Neural cell (in vitro differentiated cells): ENCODE measurements around the gene HSF5. TPM values are rescaled to one million over a fixed set of nuclear protein-coding genes. Genes with fewer than 3 reads are reported as not detected.

Experiments
- H2AFZ ChIP-seq: fragments of 200-600, 300-800 bp; sonication (generic), shearing (Covaris generic); 2 replicates; pipeline ENCODE4 v1.6.0; 2014; ENCODE audit warnings: low read depth, mild to moderate bottlenecking, antibody characterized with exemption, low read length, moderate library complexity
- H3F3A ChIP-seq: fragments of 200-600 bp; shearing (Covaris generic); 2 replicates; pipeline ENCODE4 v1.6.1; 2016; ENCODE audit warnings: mild to moderate bottlenecking, moderate library complexity, mixed read lengths, antibody characterized with exemption, low read length; ENCODE audit not compliant: insufficient read depth, poor library complexity, severe bottlenecking
- H3K27ac ChIP-seq: fragments of 200-600, 300-800 bp; sonication (generic), shearing (Covaris generic); 2 replicates; pipeline ENCODE4 v1.5.1; 2014; ENCODE audit warnings: mild to moderate bottlenecking, low read length, moderate library complexity
- H3K27me3 ChIP-seq: fragments of 300-800, 200-600 bp; sonication (generic), shearing (Covaris generic); 2 replicates; pipeline ENCODE4 v1.6.0; 2014; ENCODE audit warnings: mild to moderate bottlenecking, low read depth, low read length, moderate library complexity; ENCODE audit not compliant: insufficient read depth
- H3K36me3 ChIP-seq: fragments of 300-800, 200-600 bp; sonication (generic), shearing (Covaris generic); 2 replicates; pipeline ENCODE4 v1.5.1; 2014; ENCODE audit warnings: mild to moderate bottlenecking, antibody characterized with exemption, low read length, moderate library complexity; ENCODE audit not compliant: insufficient read depth
- H3K4me2 ChIP-seq: fragments of 300-800, 200-600 bp; sonication (generic), shearing (Covaris generic); 2 replicates; pipeline ENCODE4 v1.6.0; 2014; ENCODE audit warnings: mild to moderate bottlenecking, low read length
- H3K4me3 ChIP-seq: fragments of 300-800, 200-600 bp; sonication (generic), shearing (Covaris generic); 2 replicates; pipeline ENCODE4 v1.5.1; 2014; ENCODE audit warnings: mild to moderate bottlenecking, low read length, moderate library complexity
- H3K79me2 ChIP-seq: fragments of 200-600 bp; shearing (Covaris generic); replicated peaks from 2 replicates; pipeline ENCODE4 v1.6.0; 2014; ENCODE audit warnings: mild to moderate bottlenecking, low read length, moderate library complexity; ENCODE audit not compliant: insufficient read depth
- H3K9ac ChIP-seq: fragments of 300-800, 200-600 bp; sonication (generic), shearing (Covaris generic); 2 replicates; pipeline ENCODE4 v1.6.1; 2016; ENCODE audit warnings: mild to moderate bottlenecking, low read length, mixed read lengths
- H3K9me2 ChIP-seq: fragments of 200-600 bp; shearing (Covaris generic); 2 replicates; pipeline ENCODE4 v1.6.1; 2016; ENCODE audit warnings: mild to moderate bottlenecking, low read length, mixed read lengths; ENCODE audit not compliant: insufficient read depth
- H3K9me3 ChIP-seq: fragments of 200-600, 300-800 bp; sonication (generic), shearing (Covaris generic); 2 replicates; pipeline ENCODE4 v1.6.1; 2016; ENCODE audit warnings: mild to moderate bottlenecking, mixed run types, low read length, moderate library complexity, mixed read lengths
- H4K20me1 ChIP-seq: fragments of 200-600 bp; shearing (Covaris generic); 2 replicates; pipeline ENCODE4 v1.6.1; 2016; ENCODE audit warnings: mild to moderate bottlenecking, mixed run types; ENCODE audit not compliant: insufficient read depth
- CTCF ChIP-seq: fragments of 450-650 bp; IDR thresholded peaks from 2 replicates; pipeline ENCODE4 v1.5.1; 2014; ENCODE audit warnings: antibody characterized with exemption, mild to moderate bottlenecking, moderate library complexity; ENCODE audit not compliant: poor library complexity, severe bottlenecking
- EP300 ChIP-seq: fragments of 450-650 bp; conservative IDR thresholded peaks from 2 replicates; pipeline ENCODE4 v1.6.1; 2014; ENCODE audit warnings: antibody characterized with exemption, mild to moderate bottlenecking, moderate library complexity; ENCODE audit not compliant: poor library complexity, severe bottlenecking
- EZH2 ChIP-seq: fragments of 200-600, 300-800 bp; shearing (Covaris generic), sonication (generic); IDR thresholded peaks from 2 replicates; pipeline ENCODE4 v1.6.1; 2014; ENCODE audit warnings: antibody characterized with exemption, low read length, borderline replicate concordance, mild to moderate bottlenecking; ENCODE audit not compliant: insufficient read depth, poor library complexity, severe bottlenecking
- MXI1 ChIP-seq: fragments of 450-650 bp; conservative IDR thresholded peaks from 2 replicates; pipeline ENCODE4 v1.6.1; 2014; ENCODE audit warnings: antibody characterized with exemption, mild to moderate bottlenecking; ENCODE audit not compliant: poor library complexity, severe bottlenecking
- POLR2AphosphoS5 ChIP-seq: IDR thresholded peaks from 2 replicates; pipeline ENCODE4 v1.6.1; 2012
- RAD21 ChIP-seq: fragments of 450-650 bp; conservative IDR thresholded peaks from 2 replicates; pipeline ENCODE4 v1.6.1; 2014; ENCODE audit warnings: antibody characterized with exemption, mild to moderate bottlenecking, moderate library complexity
- REST ChIP-seq: IDR thresholded peaks from 2 replicates; pipeline ENCODE4 v1.6.1; 2012; ENCODE audit warnings: borderline replicate concordance
- SMC3 ChIP-seq: fragments of 450-650 bp; conservative IDR thresholded peaks from 2 replicates; pipeline ENCODE4 v1.6.1; 2014; ENCODE audit warnings: antibody characterized with exemption, mild to moderate bottlenecking, moderate library complexity; ENCODE audit not compliant: poor library complexity
- TAF1 ChIP-seq: IDR thresholded peaks from 2 replicates; pipeline ENCODE4 v1.6.1; 2012; ENCODE audit warnings: low read depth
- polyA plus RNA-seq: library from polyadenylated mRNA; depleted of rRNA; stranded (reverse); fragments of >200 nt; gene quantifications from 2 replicates; pipeline ENCODE4 v1.2.3, GENCODE V29; 2014

HSF5 gene
- polyA plus RNA-seq, 1 donor from 2014 or later, result 0.21 TPM

GRCh38 chr17:58534901-58535421 lies 46.8 kb upstream of the HSF5 start:
- Histone ChIP-seq H4K20me1 (no peaks in the 10 kb centered on the region), H3K9me3 (no peaks in the 10 kb centered on the region), H3K27ac (no peak overlapping the region), H3K27me3 (peaks cover 16% of the 10 kb centered on the region), H3K9ac (no peak overlapping the region), H3K36me3 (no peaks in the 10 kb centered on the region), H3K9me2 (no peaks in the 10 kb centered on the region), H3K4me2 (no peak overlapping the region), H3F3A (no peaks in the 10 kb centered on the region), H3K4me3 (no peak overlapping the region), H3K79me2 (no peaks in the 10 kb centered on the region), H2AFZ (no peak overlapping the region)
- TF ChIP-seq SMC3 (no peak), POLR2AphosphoS5 (no peak), RAD21 (no peak), TAF1 (no peak), CTCF (no peak)

- H2AFZ ChIP-seq, result no peak overlapping the region
- H4K20me1 ChIP-seq, result no peaks in the 10 kb centered on the region
- H3F3A ChIP-seq, result no peaks in the 10 kb centered on the region
- H3K4me2 ChIP-seq, result no peak overlapping the region
- H3K9me3 ChIP-seq, result no peaks in the 10 kb centered on the region
- H3K27ac ChIP-seq, result no peak overlapping the region
- no peak overlapping the region for H3K4me3 ChIP-seq
- H3K27me3 ChIP-seq, result peaks cover 16% of the 10 kb centered on the region
- no peaks in the 10 kb centered on the region for H3K9me2 ChIP-seq
- H3K79me2 ChIP-seq, result no peaks in the 10 kb centered on the region
- no peak for TF ChIP-seq REST
- TF ChIP-seq EZH2, result no peak
- H3K36me3 ChIP-seq, result no peaks in the 10 kb centered on the region
- no peak overlapping the region for H3K9ac ChIP-seq
These were observed 46.1 kb upstream of the HSF5 start for GRCh38 chr17:58534331-58534730.

GRCh38 chr17:58533616-58534188 lies 45.5 kb upstream of the HSF5 start:
- TF ChIP-seq EP300, result no peak
- no peak for TF ChIP-seq CTCF
- no peak for TF ChIP-seq REST
- TF ChIP-seq SMC3, result no peak
- TF ChIP-seq MXI1, result no peak
- no peak for TF ChIP-seq EZH2
- no peak for TF ChIP-seq RAD21
- no peak for TF ChIP-seq TAF1
- no peak for TF ChIP-seq POLR2AphosphoS5
- no peak overlapping the region for H2AFZ ChIP-seq
- H3K4me2 ChIP-seq, result no peak overlapping the region
- H3K9ac ChIP-seq, result no peak overlapping the region
- no peaks in the 10 kb centered on the region for H4K20me1 ChIP-seq
- H3K27me3 ChIP-seq, result peaks cover 16% of the 10 kb centered on the region
- no peak overlapping the region for H3K4me3 ChIP-seq
- H3K36me3 ChIP-seq, result no peaks in the 10 kb centered on the region
- H3F3A ChIP-seq, result no peaks in the 10 kb centered on the region
- H3K9me3 ChIP-seq, result no peaks in the 10 kb centered on the region
- H3K27ac ChIP-seq, result no peak overlapping the region
- no peaks in the 10 kb centered on the region for H3K9me2 ChIP-seq
- no peaks in the 10 kb centered on the region for H3K79me2 ChIP-seq
